ENCODE data around the gene HCN3. TPM values are rescaled to one million over a fixed set of nuclear protein-coding genes. Genes with fewer than 3 reads are reported as not detected.
A peak's percentile ranks its signal among the peaks of the same experiment; 100 is the strongest.

HCN3 gene
- total and polyA plus RNA-seq, 2 donors (not counting 3 experiments of a cell fraction or from before 2014, with no cell fraction given), result 3.3 to 4.1 TPM

- Histone ChIP-seq H3K4me3 (replicated peaks in 1 of 3; ENCODE audit: insufficient read depth in 1 of 3, low read depth in 1 of 3, low read length in 3 of 3) (peak overlapping the region in 1 of 3 experiments; percentile 12), H3K4me2 (ENCODE audit: insufficient read depth, low read length) (peak overlapping the region; percentile 17), H4K20me1 (replicated peaks; ENCODE audit: control insufficient read depth, extremely low read depth, insufficient read depth, low read length) (no peaks in the 10 kb centered on the region), H3K27me3 (ENCODE audit: control insufficient read depth in 2 of 2, insufficient read depth in 2 of 2, low read length in 2 of 2) (no peaks in the 10 kb centered on the region), H3K79me2 (ENCODE audit: control insufficient read depth, insufficient read depth, low read length) (peaks cover 9% of the 10 kb centered on the region), H3K36me3 (ENCODE audit: control insufficient read depth in 2 of 2, extremely low read depth in 1 of 2, insufficient read depth in 2 of 2, low read length in 2 of 2) (peaks cover 3 to 14% of the 10 kb centered on the region in 2 experiments), H3K9ac (replicated peaks; ENCODE audit: extremely low read depth, insufficient read depth, low read length) (no peak overlapping the region), H3K27ac (ENCODE audit: insufficient read depth, low read depth, low read length) (no peak overlapping the region), H2AFZ (ENCODE audit: low read depth, low read length) (peak overlapping the region; percentile 76), H3K4me1 (ENCODE audit: control insufficient read depth, extremely low read depth, insufficient read depth, low read length) (peaks cover 26% of the 10 kb centered on the region), H3K9me3 (replicated peaks; ENCODE audit: control insufficient read depth, insufficient read depth, low read length) (no peaks in the 10 kb centered on the region), H3K9me1 (replicated peaks; ENCODE audit: control insufficient read depth, extremely low read depth, insufficient read depth, low read length) (no peaks in the 10 kb centered on the region)
- no peak for TF ChIP-seq GATA2 (IDR thresholded peaks at IDR 0.05; ENCODE audit: insufficient read depth, insufficient read length, low read depth, low read length)
- peak; percentile 100 for TF ChIP-seq CTCF (IDR thresholded peaks at IDR 0.05; ENCODE audit: extremely low read depth in 1 of 2, insufficient read depth in 1 of 2, low read depth in 1 of 2, low read length in 2 of 2)
- no peak for TF ChIP-seq MYC (IDR thresholded peaks at IDR 0.05; ENCODE audit: low read depth, low read length)
- BruUV-seq (replicated peaks), result no TSS peak
- DNase-seq (ENCODE audit: low read depth, low spot score), result peak; percentile 89
- dilution Hi-C loops (cut with MboI; ENCODE audit: extremely low pct_ligation_motif_present, low sequenced_read_pairs) (no loop called here), intact Hi-C loops (cut with micrococcal nuclease) (loop anchor here (1.0 to 10.0 kb wide), 5 partner anchors 57 to 397 kb away; partner anchors contain the start of genes ASH1L and FDPS)
- FAIRE-seq, result peak; percentile 99
- ChIA-PET CTCF (interaction anchor here (0.7 to 5.8 kb wide), 42 partner anchors 9 to 478 kb away, joined by 3 to 115 read pairs (median 6); partner anchors contain the start of genes ASH1L, CLK2, FDPS and HCN3), POLR2A (interaction anchor here (1.0 kb wide), 1 partner anchor 71 kb away, joined by 8 read pairs; no protein-coding TSS in a partner anchor)
Measured at GRCh38 chr1:155250633-155251449, 26.4 kb upstream of the HCN3 start.
